H9 (cell line): ENCODE data around the gene TBC1D22A. TPM values are rescaled to one million over a fixed set of nuclear protein-coding genes. Genes with fewer than 3 reads are reported as not detected.

Source experiments
- DNase-seq: peaks from one replicate; pipeline ENCODE4 v3.0.0-alpha.2; 2017
- H2AFZ ChIP-seq: one replicate; pipeline ENCODE4 v1.6.1; 2013; ENCODE audit warnings: mild to moderate bottlenecking, low read length, control low read depth, moderate library complexity
- H2AK5ac ChIP-seq: 2 replicates; pipeline ENCODE4 v1.6.1; 2013; ENCODE audit warnings: low read length, control low read depth, mixed read lengths; ENCODE audit not compliant: insufficient read length
- H2BK120ac ChIP-seq: one replicate; pipeline ENCODE4 v1.6.1; 2013; ENCODE audit warnings: low read depth, mild to moderate bottlenecking, low read length, control low read depth, inconsistent platforms; ENCODE audit not compliant: poor library complexity, severe bottlenecking
- H2BK12ac ChIP-seq: 2 replicates; pipeline ENCODE4 v1.6.1; 2013; ENCODE audit warnings: low read length, control low read depth, mixed read lengths, low read depth; ENCODE audit not compliant: insufficient read length
- H2BK15ac ChIP-seq: 2 replicates; pipeline ENCODE4 v1.6.1; 2013; ENCODE audit warnings: low read depth, low read length, control low read depth
- H2BK20ac ChIP-seq: one replicate; pipeline ENCODE4 v1.6.1; 2013; ENCODE audit warnings: low read depth, mild to moderate bottlenecking, low read length, control low read depth, inconsistent platforms; ENCODE audit not compliant: poor library complexity, severe bottlenecking
- H2BK5ac ChIP-seq: 2 replicates; pipeline ENCODE4 v1.6.1; 2013; ENCODE audit warnings: low read length, control low read depth, mixed read lengths; ENCODE audit not compliant: insufficient read length
- H3K14ac ChIP-seq: 2 replicates; pipeline ENCODE4 v1.6.1; 2013; ENCODE audit warnings: low read length, control low read depth; ENCODE audit not compliant: insufficient read depth
- H3K18ac ChIP-seq: 2 replicates; pipeline ENCODE4 v1.6.1; 2013; ENCODE audit warnings: low read depth, mild to moderate bottlenecking, mixed read lengths, low read length, control low read depth; ENCODE audit not compliant: insufficient read length
- H3K23ac ChIP-seq: 2 replicates; pipeline ENCODE4 v1.6.1; 2013; ENCODE audit warnings: low read length, control low read depth, mixed read lengths, low read depth; ENCODE audit not compliant: insufficient read length
- H3K23me2 ChIP-seq: 2 replicates; pipeline ENCODE4 v1.6.1; 2013; ENCODE audit warnings: low read depth, mild to moderate bottlenecking, mixed read lengths, low read length, control low read depth; ENCODE audit not compliant: insufficient read length, poor library complexity, severe bottlenecking
- H3K27ac ChIP-seq: 2 replicates; pipeline ENCODE4 v1.5.1; 2013; ENCODE audit warnings: low read length, control low read depth, mixed read lengths, low read depth; ENCODE audit not compliant: insufficient read length
- H3K27me3 ChIP-seq: 2 replicates; pipeline ENCODE4 v1.6.1; 2013; ENCODE audit warnings: low read length, control low read depth, inconsistent platforms; ENCODE audit not compliant: insufficient read depth
- H3K4ac ChIP-seq: 2 replicates; pipeline ENCODE4 v1.6.1; 2013; ENCODE audit warnings: low read depth, mild to moderate bottlenecking, control low read depth, inconsistent platforms, low read length, moderate library complexity
- H3K4me1 ChIP-seq: 2 replicates; pipeline ENCODE4 v1.6.1; 2013; ENCODE audit warnings: low read length, control low read depth, inconsistent platforms; ENCODE audit not compliant: insufficient read depth
- H3K4me2 ChIP-seq: 2 replicates; pipeline ENCODE4 v1.6.1; 2013; ENCODE audit warnings: low read length, control low read depth, mixed read lengths; ENCODE audit not compliant: insufficient read length, insufficient read depth
- H3K56ac ChIP-seq: 2 replicates; pipeline ENCODE4 v1.6.1; 2013; ENCODE audit warnings: low read depth, mild to moderate bottlenecking, mixed read lengths, low read length, control low read depth; ENCODE audit not compliant: insufficient read length
- H3K79me1 ChIP-seq: 2 replicates; pipeline ENCODE4 v1.6.1; 2013; ENCODE audit warnings: low read depth, mild to moderate bottlenecking, moderate library complexity, low read length, control low read depth, inconsistent platforms; ENCODE audit not compliant: insufficient read depth, poor library complexity, severe bottlenecking
- H3K79me2 ChIP-seq: 2 replicates; pipeline ENCODE4 v1.6.1; 2013; ENCODE audit warnings: low read length, control low read depth, inconsistent platforms; ENCODE audit not compliant: insufficient read depth
- H3K9ac ChIP-seq: 2 replicates; pipeline ENCODE4 v1.6.1; 2013; ENCODE audit warnings: low read length, control low read depth, mixed read lengths; ENCODE audit not compliant: insufficient read length; ENCODE audit errors: extremely low read depth
- H3K9me3 ChIP-seq: one replicate; pipeline ENCODE4 v1.6.1; 2013; ENCODE audit warnings: low read depth, low read length, inconsistent platforms; ENCODE audit not compliant: control insufficient read depth
- H3T11ph ChIP-seq: one replicate; pipeline ENCODE4 v1.6.1; 2013; ENCODE audit warnings: mild to moderate bottlenecking, low read length, control low read depth, inconsistent platforms
- H4K20me1 ChIP-seq: one replicate; pipeline ENCODE4 v1.6.1; 2013; ENCODE audit not compliant: control insufficient read depth, insufficient read length, insufficient read depth
- H4K5ac ChIP-seq: 2 replicates; pipeline ENCODE4 v1.6.1; 2013; ENCODE audit warnings: low read depth, mild to moderate bottlenecking, mixed read lengths, low read length, control low read depth; ENCODE audit not compliant: insufficient read length
- H4K8ac ChIP-seq: replicated peaks from 2 replicates; pipeline ENCODE4 v1.6.1; 2013; ENCODE audit warnings: low read length, control low read depth, mixed read lengths, low read depth; ENCODE audit not compliant: insufficient read length
- H4K91ac ChIP-seq: 2 replicates; pipeline ENCODE4 v1.6.1; 2013; ENCODE audit warnings: low read depth, mild to moderate bottlenecking, moderate library complexity, mixed read lengths, low read length, control low read depth; ENCODE audit not compliant: insufficient read length
- H3K27ac Mint-ChIP-seq, 3 experiments: 2 replicates in 2 of 3; 3 replicates in 1 of 3; pipeline ENCODE4 v1.8.0; 2020 to 2021; ENCODE audit warnings: mixed read lengths in 3 of 3, mild to moderate bottlenecking in 1 of 3, moderate library complexity in 1 of 3
- H3K27me3 Mint-ChIP-seq: 2 replicates; pipeline ENCODE4 v1.8.0; 2021; ENCODE audit warnings: low read depth, mild to moderate bottlenecking, moderate library complexity, mixed read lengths
- H3K36me3 Mint-ChIP-seq, 3 experiments: 2 replicates in 2 of 3; 3 replicates in 1 of 3; pipeline ENCODE4 v1.8.0; 2020 to 2021; ENCODE audit warnings: low read depth in 3 of 3, mixed read lengths in 3 of 3; ENCODE audit not compliant: insufficient read depth in 1 of 3
- H3K4me1 Mint-ChIP-seq, 2 experiments: 2 replicates each; pipeline ENCODE4 v1.8.0; 2020; ENCODE audit warnings: mixed read lengths in 2 of 2
- H3K4me3 Mint-ChIP-seq, 2 experiments: 2 replicates in 1 of 2; 3 replicates in 1 of 2; pipeline ENCODE4 v1.8.0; 2020 to 2021; ENCODE audit warnings: mild to moderate bottlenecking in 2 of 2, mixed read lengths in 2 of 2, moderate library complexity in 1 of 2
- H3K9me3 Mint-ChIP-seq, 2 experiments: 2 replicates in 1 of 2; 3 replicates in 1 of 2; pipeline ENCODE4 v1.8.0; 2020; ENCODE audit warnings: mild to moderate bottlenecking in 2 of 2, mixed read lengths in 2 of 2, moderate library complexity in 1 of 2
- WGBS: extraction: QIAGEN DNeasy Blood & Tissue Kit; methylation state at CpG from one replicate; pipeline ENCODE4 v1.1.7; 2013; ENCODE audit warnings: missing lambda C conversion rate, low lambda C conversion rate, mixed read lengths; ENCODE audit not compliant: insufficient read length; ENCODE audit errors: extremely low coverage; 5-methylcytosine and 5-hydroxymethylcytosine counted together
- total RNA-seq: library from RNA; stranded (reverse); gene quantifications from 2 replicates; pipeline ENCODE4 v1.2.1, GENCODE V29; 2021
- TF ChIP-seq, protein P1 (sequence below): fragments of 200-600 bp; sonication (generic); conservative IDR thresholded peaks from 3 replicates; pipeline ENCODE4 v1.8.0; 2021; ENCODE audit warnings: antibody characterized with exemption, mild to moderate bottlenecking

Gene TBC1D22A
- total RNA-seq, 1 experiment from 2014 or later: 20.8 TPM

GRCh38 chr22:46824344-46824909 lies 62.0 kb downstream of the TBC1D22A start:
- Mint-ChIP-seq H3K27me3 (no peaks in the 10 kb centered on the region), H3K27ac (peak overlapping the region in 2 of 3 experiments; percentile 5 to 49; a peak in 3 of 7 replicates), H3K4me3 (no peak overlapping the region), H3K36me3 (peaks cover 6 to 18% (median 17%) of the 10 kb centered on the region in 3 experiments; a peak in 6 of 7 replicates), H3K4me1 (peaks cover 19 to 26% of the 10 kb centered on the region in 2 experiments), H3K9me3 (no peaks in the 10 kb centered on the region)
- Histone ChIP-seq H4K91ac (no peak overlapping the region), H3K4ac (no peak overlapping the region), H4K20me1 (no peaks in the 10 kb centered on the region), H4K8ac (no peak overlapping the region), H3K27ac (no peak overlapping the region), H3K18ac (no peak overlapping the region), H3K4me2 (no peak overlapping the region), H3K27me3 (no peaks in the 10 kb centered on the region), H3K23ac (no peak overlapping the region), H2BK20ac (no peak overlapping the region), H2BK15ac (no peak overlapping the region), H3K23me2 (no peaks in the 10 kb centered on the region), H2BK120ac (no peak overlapping the region), H3K14ac (no peak overlapping the region), H3K79me2 (no peaks in the 10 kb centered on the region), H3K9me3 (no peaks in the 10 kb centered on the region), H3T11ph (no peak overlapping the region), H2AK5ac (no peak overlapping the region), H3K56ac (no peak overlapping the region), H2BK5ac (no peak overlapping the region), H2BK12ac (no peak overlapping the region), H2AFZ (no peak overlapping the region), H3K4me1 (peaks cover 4% of the 10 kb centered on the region), H4K5ac (no peak overlapping the region), H3K9ac (no peak overlapping the region), H3K79me1 (no peaks in the 10 kb centered on the region)
- TF ChIP-seq, protein P1, sequence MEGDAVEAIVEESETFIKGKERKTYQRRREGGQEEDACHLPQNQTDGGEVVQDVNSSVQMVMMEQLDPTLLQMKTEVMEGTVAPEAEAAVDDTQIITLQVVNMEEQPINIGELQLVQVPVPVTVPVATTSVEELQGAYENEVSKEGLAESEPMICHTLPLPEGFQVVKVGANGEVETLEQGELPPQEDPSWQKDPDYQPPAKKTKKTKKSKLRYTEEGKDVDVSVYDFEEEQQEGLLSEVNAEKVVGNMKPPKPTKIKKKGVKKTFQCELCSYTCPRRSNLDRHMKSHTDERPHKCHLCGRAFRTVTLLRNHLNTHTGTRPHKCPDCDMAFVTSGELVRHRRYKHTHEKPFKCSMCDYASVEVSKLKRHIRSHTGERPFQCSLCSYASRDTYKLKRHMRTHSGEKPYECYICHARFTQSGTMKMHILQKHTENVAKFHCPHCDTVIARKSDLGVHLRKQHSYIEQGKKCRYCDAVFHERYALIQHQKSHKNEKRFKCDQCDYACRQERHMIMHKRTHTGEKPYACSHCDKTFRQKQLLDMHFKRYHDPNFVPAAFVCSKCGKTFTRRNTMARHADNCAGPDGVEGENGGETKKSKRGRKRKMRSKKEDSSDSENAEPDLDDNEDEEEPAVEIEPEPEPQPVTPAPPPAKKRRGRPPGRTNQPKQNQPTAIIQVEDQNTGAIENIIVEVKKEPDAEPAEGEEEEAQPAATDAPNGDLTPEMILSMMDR: no peak
- no CpG with 5 or more reads among the region's 9 CpGs for WGBS
- no peak for DNase-seq
